GM12892 (cell line): ENCODE measurements around the gene BCKDK.
"Not testable (repeated sequence)": the region's sequence is repeated elsewhere in the genome, so short reads cannot be mapped to it uniquely, and the experiment has no call there.

Source experiments
- DNase-seq: peaks from one replicate; pipeline ENCODE4 v3.0.0; 2011; ENCODE audit not compliant: insufficient read length
- FAIRE-seq: peaks from 2 replicates; lab custom pipeline; 2011; peaks lifted over from hg19 to GRCh38; lab: Jason Lieb, UNC
- POLR2A ChIP-seq: IDR thresholded peaks from 2 replicates; pipeline ENCODE4 v1.6.1; 2011; ENCODE audit warnings: low read depth, low read length, control low read depth
- POLR2AphosphoS5 ChIP-seq: IDR thresholded peaks from 2 replicates; pipeline ENCODE4 v1.6.1; 2011; ENCODE audit warnings: low read depth, low read length, control low read depth
- TAF1 ChIP-seq: IDR thresholded peaks from 2 replicates; pipeline ENCODE4 v1.6.1; 2011; ENCODE audit warnings: low read depth, mild to moderate bottlenecking, control low read depth, low read length, borderline replicate concordance

BCKDK gene

GRCh38 chr16:31131841-31132271 is 23.7 kb downstream of the BCKDK start:
- no peak for FAIRE-seq
- TF ChIP-seq TAF1 (no peak), POLR2AphosphoS5 (no peak), POLR2A (no peak)
- DNase-seq, result no peak

GRCh38 chr16:31132303-31132979 is 24.3 kb downstream of the BCKDK start:
- no peak for DNase-seq
- no peak for FAIRE-seq

GRCh38 chr16:31133046-31133501 is 24.9 kb downstream of the BCKDK start:
- FAIRE-seq (no peak), DNase-seq (no peak)
- TF ChIP-seq POLR2AphosphoS5, result no peak
- TF ChIP-seq POLR2A, result no peak
- no peak for TF ChIP-seq TAF1

More at GRCh38 chr16:31132303-31132979, 24.3 kb downstream of the BCKDK start:
- TF ChIP-seq POLR2A (no peak), POLR2AphosphoS5 (no peak), TAF1 (no peak)

GRCh38 chr16:31134091-31134571 is 25.9 kb downstream of the BCKDK start:
- DNase-seq (no peak), FAIRE-seq (no peak)
- TF ChIP-seq POLR2AphosphoS5 (no peak), TAF1 (no peak)

DNA sequence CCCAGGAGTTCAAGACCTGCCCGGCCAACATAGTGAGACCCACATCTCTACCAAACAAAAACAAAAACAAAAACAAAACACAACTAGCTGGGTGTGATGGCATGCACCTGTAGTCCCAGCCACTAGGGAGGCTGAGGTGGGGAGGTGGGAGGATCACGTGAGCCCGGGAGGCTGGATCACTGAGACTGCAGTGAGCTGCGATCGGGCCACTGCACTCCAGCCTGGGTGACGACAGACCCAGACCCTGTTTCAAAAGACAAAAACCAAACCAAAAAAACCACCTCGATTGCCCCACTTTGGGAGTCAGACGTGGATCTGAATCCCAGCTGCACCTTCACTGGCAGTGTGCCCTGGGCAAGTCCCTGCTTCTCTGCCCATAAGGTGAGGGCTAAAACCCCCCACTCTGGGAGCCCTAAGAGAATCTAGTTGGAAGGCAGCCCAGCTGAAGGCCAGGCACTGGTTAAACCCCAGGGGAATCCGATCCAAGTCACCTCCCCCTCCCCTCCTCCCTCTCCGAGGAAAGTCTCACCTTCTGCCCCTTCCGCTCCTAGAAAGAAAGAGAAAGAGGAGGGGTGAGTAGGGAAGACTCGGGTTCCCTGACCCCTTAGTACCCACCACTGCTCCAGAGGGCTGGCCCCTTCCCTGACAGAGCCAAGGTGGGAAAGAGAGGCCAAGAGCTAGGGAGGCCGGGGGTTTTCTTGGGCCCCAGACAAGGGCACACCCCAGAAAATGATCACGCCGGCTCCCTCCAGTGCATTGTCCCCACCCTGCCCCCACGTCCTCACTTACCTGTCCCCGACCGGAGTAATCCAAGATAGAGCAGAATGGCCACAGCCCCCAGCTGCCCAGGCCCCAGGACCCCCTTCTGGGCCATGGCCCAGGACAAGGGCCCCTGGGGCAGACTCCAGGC is 26.7 kb downstream of the BCKDK start:
- no peak for TF ChIP-seq POLR2AphosphoS5
- TF ChIP-seq TAF1, result no peak
- no peak for TF ChIP-seq POLR2A
- FAIRE-seq, result no peak
- DNase-seq, result no peak

GRCh38 chr16:31135535-31136286 is 27.5 kb downstream of the BCKDK start, which contains the start of gene PRSS8:
Gene PRSS8, minus strand, starts transcription at chr16:31135727. Its CDS starts 229 bp downstream, at chr16:31135498.
- DNase-seq, result no peak

DNA sequence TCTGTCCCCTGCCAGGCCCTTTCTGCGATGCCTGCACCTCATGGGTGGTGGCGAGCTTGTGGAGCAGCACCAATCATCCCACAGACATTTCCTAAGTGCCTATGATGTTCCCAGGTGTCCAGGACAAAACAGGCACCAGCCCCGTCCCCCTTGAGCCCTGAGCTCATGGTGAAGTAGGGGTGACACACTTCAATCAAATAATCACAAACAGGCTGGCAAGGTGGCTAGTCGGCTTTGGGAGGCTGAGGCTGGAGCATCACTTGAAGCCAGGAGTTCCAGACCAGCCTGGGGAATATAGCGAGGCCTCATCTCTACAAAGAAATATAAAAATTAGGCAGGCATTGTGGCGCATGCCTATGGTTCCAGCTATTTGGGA is 28.1 kb downstream of the BCKDK start:
- no peak for FAIRE-seq
- DNase-seq, result no peak
- no peak for TF ChIP-seq POLR2AphosphoS5
- TF ChIP-seq POLR2A, result no peak
- no peak for TF ChIP-seq TAF1

More at GRCh38 chr16:31135535-31136286, 27.5 kb downstream of the BCKDK start, which contains the start of gene PRSS8:
- TF ChIP-seq POLR2AphosphoS5 (no peak), POLR2A (no peak), TAF1 (no peak)
- no peak for FAIRE-seq

DNA sequence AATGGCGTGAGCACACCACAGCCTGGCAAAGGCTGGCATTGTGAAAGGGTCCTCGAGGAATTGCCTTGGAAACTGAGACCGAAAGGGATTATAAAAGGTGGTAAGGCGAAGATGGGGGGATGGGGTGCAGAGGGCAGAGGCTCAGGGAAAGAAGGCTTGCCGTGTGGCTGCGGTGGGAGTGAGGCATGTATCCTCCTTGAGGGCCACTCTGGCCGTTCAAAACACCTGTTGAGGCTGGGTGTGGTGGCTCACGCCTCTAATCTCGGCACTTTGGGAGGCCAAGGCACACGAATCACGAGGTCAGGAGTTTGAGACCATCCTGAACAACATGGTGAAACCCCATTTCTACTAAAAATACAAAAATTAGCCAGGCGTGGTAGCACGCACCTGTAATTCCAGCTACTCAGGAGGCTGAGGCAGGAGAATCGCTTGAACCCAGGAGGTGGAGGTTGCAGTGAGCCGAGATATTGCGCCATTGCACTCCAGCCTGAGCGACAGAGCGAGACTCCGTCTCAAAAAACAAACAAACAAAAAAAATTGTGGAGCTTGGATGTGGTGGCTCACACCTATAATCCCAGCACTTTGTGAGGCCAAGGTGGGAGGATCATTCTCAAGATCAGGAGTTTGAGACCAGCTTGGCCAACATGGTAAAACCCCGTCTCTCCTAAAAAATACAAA is 28.8 kb downstream of the BCKDK start:
- not testable (repeated sequence) for FAIRE-seq, DNase-seq

DNA sequence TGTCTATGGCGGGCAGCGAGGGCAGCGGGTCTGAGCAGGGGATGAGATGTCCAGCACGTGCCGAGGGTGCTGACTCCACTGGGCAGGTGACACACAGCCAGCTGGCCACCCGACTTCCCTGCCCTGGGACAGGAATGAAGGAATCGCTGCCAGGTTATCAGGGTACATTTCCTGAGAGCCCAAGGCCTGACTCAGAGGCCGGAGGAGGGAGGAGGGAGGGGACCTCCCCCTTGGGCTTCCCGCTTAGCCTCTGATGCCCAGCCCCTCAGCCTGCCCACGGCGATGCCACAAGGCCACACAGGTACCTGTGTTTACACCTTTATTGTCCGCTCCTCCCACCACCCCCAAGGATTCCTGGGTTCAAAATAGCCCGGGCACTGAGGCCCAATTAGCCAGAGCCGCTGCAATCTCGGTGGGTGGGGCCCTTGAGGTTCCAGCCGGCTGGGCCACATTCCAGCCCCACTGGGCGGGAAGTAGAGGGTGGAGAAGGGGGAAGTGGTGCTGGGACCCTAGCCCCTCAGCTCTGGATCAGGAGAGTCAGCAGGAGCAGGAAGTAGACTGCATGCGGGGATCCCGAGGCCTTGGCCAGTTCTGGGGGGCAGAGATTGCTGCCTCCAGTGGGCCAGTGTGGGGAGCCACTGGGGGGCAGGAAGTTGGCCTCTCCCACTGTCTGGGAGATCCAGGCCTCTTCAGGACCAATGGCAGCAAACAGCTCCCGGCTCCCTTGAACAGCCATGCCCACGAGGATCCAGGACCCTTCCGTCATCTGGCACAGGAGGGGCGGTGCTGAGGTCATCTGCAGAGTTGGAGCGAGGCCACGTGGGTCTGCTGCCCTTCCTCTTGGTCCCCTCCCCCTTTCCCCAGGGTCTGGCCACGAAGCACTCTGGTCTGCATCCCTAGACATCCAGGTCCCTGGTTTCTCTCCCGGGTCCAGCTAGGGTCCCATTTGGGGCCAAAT is 30.7 kb downstream of the BCKDK start:
- FAIRE-seq, result no peak
- DNase-seq, result no peak
- TF ChIP-seq POLR2A (no peak), TAF1 (no peak)

- FAIRE-seq, DNase-seq: not testable (repeated sequence)
These were observed 32.9 kb downstream of the BCKDK start for GRCh38 chr16:31141071-31141469.
